ENCODE data around the gene MYO15B. TPM values are rescaled to one million over a fixed set of nuclear protein-coding genes. Genes with fewer than 3 reads are reported as not detected.
A peak's percentile ranks its signal among the peaks of the same experiment; 100 is the strongest.

Gene MYO15B
- total and polyA plus RNA-seq, 2 of the 13 experiments (the other 11 are each of a cell fraction or from before 2014, with no cell fraction given): 2.8 to 8.1 TPM

- 0 out of 2 replicates have a peak, but pooled peaks have one; percentile 29 for TF ChIP-seq ZBTB25 (CRISPR knock-in tag; IDR thresholded peaks at IDR 0.05)
- no peak for TF ChIP-seq MBNL3 (CRISPR knock-in tag; conservative IDR thresholded peaks at IDR 0.05)
- TF ChIP-seq ZNF24 (IDR thresholded peaks at IDR 0.05): no peak
- TF ChIP-seq KDM3A (CRISPR knock-in tag; IDR thresholded peaks at IDR 0.05; ENCODE audit: low read depth): no peak
- no peak for TF ChIP-seq KLF9 (CRISPR knock-in tag; IDR thresholded peaks at IDR 0.05; ENCODE audit: low read depth)
- no peak for TF ChIP-seq HNF4G (IDR thresholded peaks at IDR 0.05; ENCODE audit: borderline replicate concordance, low read depth, low read length)
- peak; percentile 45; the same call in 1 of the 2 replicates for TF ChIP-seq HNF4G (CRISPR knock-in tag; IDR thresholded peaks at IDR 0.05; ENCODE audit: borderline replicate concordance, low read depth)
- no peak; the same call in 1 of the 2 replicates for TF ChIP-seq ZFY (CRISPR knock-in tag; IDR thresholded peaks at IDR 0.05)
- TF ChIP-seq KDM6A (CRISPR knock-in tag; IDR thresholded peaks at IDR 0.05; ENCODE audit: low read depth): peak; percentile 76; the same call in 1 of the 2 replicates
- no peak for TF ChIP-seq LCORL (IDR thresholded peaks at IDR 0.05)
- peak; percentile 63; the same call in 1 of the 2 replicates for TF ChIP-seq LCORL (CRISPR knock-in tag; IDR thresholded peaks at IDR 0.05)
- TF ChIP-seq CENPX (CRISPR knock-in tag; IDR thresholded peaks at IDR 0.05): no peak
- TF ChIP-seq PRDM10 (CRISPR knock-in tag; IDR thresholded peaks at IDR 0.05; ENCODE audit: low read depth): no peak
- no peak for TF ChIP-seq MLXIP (CRISPR knock-in tag; IDR thresholded peaks at IDR 0.05; ENCODE audit: borderline replicate concordance)
- no peak for TF ChIP-seq ZBTB10 (CRISPR knock-in tag; IDR thresholded peaks at IDR 0.05; ENCODE audit: borderline replicate concordance)
- TF ChIP-seq ZSCAN21 (CRISPR knock-in tag; IDR thresholded peaks at IDR 0.05; ENCODE audit: borderline replicate concordance): no peak
- TF ChIP-seq HOXD1 (CRISPR knock-in tag; IDR thresholded peaks at IDR 0.05): no peak
- no peak for TF ChIP-seq HNRNPUL1 (IDR thresholded peaks at IDR 0.05; ENCODE audit: low read depth, low read length)
Observed at GRCh38 chr17:75576661-75577060, 10.9 kb upstream of the MYO15B start (continued).

All from HepG2 (cell line).